GM12878 (cell line): Measurements from ENCODE around the gene NAV1. TPM values are rescaled to one million over a fixed set of nuclear protein-coding genes. Genes with fewer than 3 reads are reported as not detected.
"Not testable (repeated sequence)": the region's sequence is repeated elsewhere in the genome, so short reads cannot be mapped to it uniquely, and the experiment has no call there.

Experiments used
- ATAC-seq: fragments of 200-7000 bp; cut with Tn5 transposase; 3 replicates; pipeline ENCODE4 v1.9.1; 2020; ENCODE audit warnings: mild to moderate bottlenecking, moderate library complexity
- BruUV-seq: library from RNA; stranded (reverse); fragments of 400-500 nt; replicated peaks from 2 replicates; lab custom pipeline; 2021; lab: Mats Ljungman, UMichigan
- CTCF ChIA-PET: fragments of 300-600 bp; sonication (Branson Sonifier 250); formaldehyde crosslinking; extraction: SDS; loops from one replicate; lab custom pipeline; 2021; ENCODE audit warnings: inconsistent platforms; lab: Yijun Ruan, JAX
- POLR2A ChIA-PET: fragments of 350-600 bp; formaldehyde crosslinking; extraction: SDS; loops from one replicate; lab custom pipeline; 2021; ENCODE audit warnings: inconsistent platforms; lab: Charles Lee
- RAD21 ChIA-PET: fragments of 300-600 bp; sonication (Branson Sonifier 250); formaldehyde crosslinking; loops from one replicate; lab custom pipeline; 2023; ENCODE audit warnings: antibody characterized with exemption; ENCODE audit not compliant: unreplicated experiment; lab: Charles Lee
- SMC1A ChIA-PET: fragments of 300-600 bp; sonication (Branson Sonifier 250); formaldehyde crosslinking; loops from one replicate; lab custom pipeline; 2023; ENCODE audit not compliant: unreplicated experiment, uncharacterized antibody; lab: Charles Lee
- DNase-seq: peaks from one replicate; pipeline ENCODE4 v3.0.0-alpha.2; 2011; ENCODE audit warnings: low read depth, low spot score
- FAIRE-seq: peaks from 3 replicates; lab custom pipeline; 2011; peaks lifted over from hg19 to GRCh38; lab: Jason Lieb, UNC
- H2AFZ ChIP-seq: 2 replicates; pipeline ENCODE4 v1.6.0; 2011; ENCODE audit warnings: low read depth, low read length, control low read depth; ENCODE audit not compliant: control insufficient read depth
- H3K27ac ChIP-seq: 2 replicates; pipeline ENCODE4 v1.5.1; 2011; ENCODE audit warnings: control low read depth; ENCODE audit not compliant: control insufficient read depth, insufficient read depth
- H3K27me3 ChIP-seq, 2 experiments: replicated peaks in 1 of 2; 2 replicates each; pipeline versions ENCODE4 v1.6.0 to v1.6.1; 2011; ENCODE audit warnings: low read length in 1 of 2; ENCODE audit not compliant: control insufficient read depth in 2 of 2, insufficient read depth in 2 of 2
- H3K36me3 ChIP-seq, 2 experiments: 2 replicates each; pipeline ENCODE4 v1.5.1; 2011; ENCODE audit warnings: low read length in 1 of 2; ENCODE audit not compliant: control insufficient read depth in 2 of 2, insufficient read depth in 2 of 2
- H3K4me1 ChIP-seq: 2 replicates; pipeline ENCODE4 v1.6.1; 2011; ENCODE audit warnings: mild to moderate bottlenecking, low read length, moderate library complexity, mixed read lengths; ENCODE audit not compliant: control insufficient read depth, insufficient read depth
- H3K4me2 ChIP-seq: 2 replicates; pipeline ENCODE4 v1.6.0; 2011; ENCODE audit warnings: control low read depth; ENCODE audit not compliant: control insufficient read depth, insufficient read depth
- H3K4me3 ChIP-seq: fragments of 200-600 bp; sonication (generic); 2 replicates; pipeline ENCODE4 v1.5.1; 2016
- H3K79me2 ChIP-seq: 2 replicates; pipeline ENCODE4 v1.6.0; 2011; ENCODE audit warnings: low read length; ENCODE audit not compliant: control insufficient read depth, insufficient read depth
- H3K9ac ChIP-seq: 2 replicates; pipeline ENCODE4 v1.8.0; 2011; ENCODE audit warnings: low read length, control low read depth, mixed read lengths; ENCODE audit not compliant: control insufficient read depth, insufficient read depth
- H3K9me3 ChIP-seq: replicated peaks from 3 replicates; pipeline ENCODE4 v1.5.1; 2011; ENCODE audit warnings: mild to moderate bottlenecking, low read length; ENCODE audit not compliant: control insufficient read depth, insufficient read depth
- H4K20me1 ChIP-seq: 2 replicates; pipeline ENCODE4 v1.6.0; 2011; ENCODE audit not compliant: control insufficient read depth, insufficient read depth
- BCL11A ChIP-seq: IDR thresholded peaks from 2 replicates; pipeline ENCODE4 v1.6.1; 2011; ENCODE audit warnings: low read depth, low read length
- BCLAF1 ChIP-seq: fragments of 450-650 bp; IDR thresholded peaks from 2 replicates; pipeline ENCODE4 v1.6.1; 2017; ENCODE audit warnings: antibody characterized with exemption, mild to moderate bottlenecking, moderate library complexity
- CBX3 ChIP-seq: fragments of 200-600 bp; sonication (generic); IDR thresholded peaks from 2 replicates; pipeline ENCODE4 v1.6.1; 2016; ENCODE audit warnings: low read depth, borderline replicate concordance
- CHD2 ChIP-seq: IDR thresholded peaks from 2 replicates; pipeline ENCODE4 v1.6.1; 2011; ENCODE audit warnings: low read depth, low read length, improper control_type of control experiment, borderline replicate concordance
- CTCF ChIP-seq, 3 experiments: IDR thresholded peaks in 2 of 3; conservative IDR thresholded peaks in 1 of 3; 2 replicates each; pipeline ENCODE4 v1.5.1; 2011; ENCODE audit warnings: low read depth in 3 of 3, low read length in 3 of 3, mild to moderate bottlenecking in 3 of 3, control low read depth in 2 of 3, moderate library complexity in 2 of 3, inconsistent platforms in 1 of 3, mixed read lengths in 1 of 3; ENCODE audit not compliant: control insufficient read depth in 2 of 3, insufficient read depth in 1 of 3; ENCODE audit errors: extremely low read depth in 1 of 3
- ESRRA ChIP-seq: IDR thresholded peaks from 2 replicates; pipeline ENCODE4 v1.6.1; 2012; ENCODE audit warnings: mild to moderate bottlenecking, low read length, improper control_type of control experiment
- MTA2 ChIP-seq: fragments of 450-650 bp; IDR thresholded peaks from 2 replicates; pipeline ENCODE4 v1.6.1; 2016; ENCODE audit warnings: low read depth, mild to moderate bottlenecking, moderate library complexity
- PAX5 ChIP-seq: IDR thresholded peaks from 2 replicates; pipeline ENCODE4 v1.6.1; 2011; ENCODE audit warnings: low read depth, low read length, borderline replicate concordance
- RCOR1 ChIP-seq: conservative IDR thresholded peaks from 2 replicates; pipeline ENCODE4 v1.6.1; 2012; ENCODE audit warnings: low read depth, low read length, improper control_type of control experiment
- SMC3 ChIP-seq: IDR thresholded peaks from 2 replicates; pipeline ENCODE4 v1.6.1; 2011; ENCODE audit warnings: low read length, improper control_type of control experiment, borderline replicate concordance
- STAT1 ChIP-seq: fragments of 450-650 bp; conservative IDR thresholded peaks from 2 replicates; pipeline ENCODE4 v1.6.1; 2014; ENCODE audit warnings: antibody characterized with exemption, mild to moderate bottlenecking
- WGBS: methylation state at CpG from one replicate; pipeline ENCODE4 v1.1.6; 2016; ENCODE audit warnings: low lambda C conversion rate; ENCODE audit not compliant: insufficient replicate concordance, insufficient coverage; ENCODE audit errors: missing lambda C conversion rate; 5-methylcytosine and 5-hydroxymethylcytosine counted together
- in situ Hi-C: fragments of 300-500 bp; cut with MboI; formaldehyde crosslinking; loops from 9 replicates; pipeline ENCODE4 v1.14.3; 2018; ENCODE audit warnings: mixed read lengths
- intact Hi-C: fragments of 100-400 bp; cut with micrococcal nuclease; formaldehyde crosslinking; loops from one replicate; pipeline ENCODE4 v1.14.2; 2022; ENCODE audit not compliant: unreplicated experiment
- polyA plus RNA-seq, 11 experiments: library from polyadenylated mRNA; depleted of rRNA in 4 of 11; unstranded in 6 of 11; stranded (reverse) in 5 of 11; fragments of >200 nt; fragmentation: Nextera tagmentation in 4 of 11; fragmentation: Illumina TruSeq in 1 of 11; extraction: Ambion mirVana in 4 of 11; extraction: Trizol in 1 of 11; gene quantifications; 1 replicate in 1 of 11; 2 replicates in 10 of 11; pipeline versions ENCODE4 v1.2.1 to v1.2.3, GENCODE V29; 2011 to 2016; ENCODE audit warnings: inconsistent platforms in 2 of 11, missing spikeins in 2 of 11, low read depth in 1 of 11
- total RNA-seq, 4 experiments: library from RNA; depleted of rRNA in 3 of 4; stranded (reverse); fragments of >200 nt in 3 of 4; fragmentation: Illumina TruSeq in 1 of 4; extraction: Trizol in 1 of 4; gene quantifications; 2 replicates each; pipeline versions ENCODE4 v1.2.1 to v1.2.3, GENCODE V29; 2013 to 2021

NAV1 gene
- total and polyA plus RNA-seq, 10 of the 15 experiments (the other 5 are each of a cell fraction or from before 2014, with no cell fraction given): 0.04 to 1.3 (median 0.36) TPM

- H3K27ac ChIP-seq, H4K20me1 ChIP-seq, H3K9ac ChIP-seq, H3K4me2 ChIP-seq, RAD21 ChIA-PET, POLR2A ChIA-PET, H3K36me3 ChIP-seq, BruUV-seq, H2AFZ ChIP-seq, FAIRE-seq, H3K4me1 ChIP-seq, H3K27me3 ChIP-seq, H3K4me3 ChIP-seq, in situ Hi-C loops, DNase-seq, ATAC-seq, H3K9me3 ChIP-seq, intact Hi-C loops, H3K79me2 ChIP-seq: not testable (repeated sequence)
- 70% methylated on average over 5 of the region's 5 CpGs for WGBS
- ChIA-PET CTCF (interaction anchor here (2.9 kb wide), 1 partner anchor 11 kb away, joined by 18 read pairs; no protein-coding TSS in a partner anchor), SMC1A (interaction anchor here (1.0 to 1.1 kb wide), 3 partner anchors 9 to 68 kb away, joined by 3 read pairs; no protein-coding TSS in a partner anchor)
Observed at GRCh38 chr1:201549522-201549921, 10.6 kb downstream of the NAV1 start.

- Histone ChIP-seq H3K79me2 (no peaks in the 10 kb centered on the region), H3K9me3 (no peaks in the 10 kb centered on the region), H3K4me2 (no peak overlapping the region), H3K4me3 (no peak overlapping the region), H2AFZ (no peak overlapping the region), H3K4me1 (no peaks in the 10 kb centered on the region), H3K27me3 (no peaks in the 10 kb centered on the region; a peak in 1 of 4 replicates), H3K36me3 (no peaks in the 10 kb centered on the region), H4K20me1 (no peaks in the 10 kb centered on the region), H3K27ac (no peak overlapping the region), H3K9ac (no peak overlapping the region)
- ChIA-PET POLR2A (no interaction called here), RAD21 (interaction anchor here (1.4 to 1.6 kb wide), 2 partner anchors 15 to 158 kb away, joined by 3 to 5 read pairs; no protein-coding TSS in a partner anchor), SMC1A (interaction anchor here (1.5 kb wide), 1 partner anchor 70 kb away, joined by 4 read pairs; no protein-coding TSS in a partner anchor), CTCF (interaction anchor here (0.7 to 2.9 kb wide), 5 partner anchors 9 to 158 kb away, joined by 3 to 18 read pairs (median 4); no protein-coding TSS in a partner anchor)
- in situ Hi-C loops (no loop called here), intact Hi-C loops (no loop called here)
- 44% methylated on average over 3 of the region's 3 CpGs for WGBS
- FAIRE-seq (no peak), ATAC-seq (no peak), DNase-seq (no peak)
- BruUV-seq: no TSS peak
- no peak for TF ChIP-seq RCOR1
- TF ChIP-seq CHD2: no peak
- no peak for TF ChIP-seq STAT1
- no peak for TF ChIP-seq MTA2
- no peak for TF ChIP-seq BCLAF1
- no peak for TF ChIP-seq ESRRA
- TF ChIP-seq BCL11A: no peak
- TF ChIP-seq SMC3: no peak
- TF ChIP-seq PAX5: no peak
- no peak for TF ChIP-seq CBX3
- no peak for TF ChIP-seq CTCF (IDR thresholded peaks at IDR 0.05 in 2 of 3, conservative IDR thresholded peaks at IDR 0.05 in 1 of 3; ENCODE audit: control insufficient read depth in 2 of 3, extremely low read depth in 1 of 3, insufficient read depth in 1 of 3, low read depth in 3 of 3, low read length in 3 of 3)
Observed at GRCh38 chr1:201551096-201551495, 12.2 kb downstream of the NAV1 start.
